Nephron progenitor cell (in vitro differentiated cells): ENCODE data around the gene CSMD2.

Experiments used
- DNase-seq: peaks from one replicate; pipeline ENCODE4 v3.0.0; 2021
- H3K27ac Mint-ChIP-seq: 2 replicates; pipeline ENCODE4 v1.8.0; 2021; ENCODE audit warnings: mild to moderate bottlenecking, moderate library complexity, mixed read lengths
- H3K27me3 Mint-ChIP-seq: 2 replicates; pipeline ENCODE4 v1.8.0; 2021; ENCODE audit warnings: mild to moderate bottlenecking, low read depth, mixed read lengths; ENCODE audit not compliant: poor library complexity
- H3K36me3 Mint-ChIP-seq: 2 replicates; pipeline ENCODE4 v1.8.0; 2021; ENCODE audit warnings: low read depth, mixed read lengths
- H3K4me1 Mint-ChIP-seq: 2 replicates; pipeline ENCODE4 v1.8.0; 2021; ENCODE audit warnings: mixed read lengths
- H3K4me3 Mint-ChIP-seq: 2 replicates; pipeline ENCODE4 v1.8.0; 2021; ENCODE audit warnings: mild to moderate bottlenecking, moderate library complexity, mixed read lengths
- H3K9me3 Mint-ChIP-seq: 2 replicates; pipeline ENCODE4 v1.8.0; 2021; ENCODE audit warnings: mild to moderate bottlenecking, moderate library complexity, mixed read lengths
- CTCF ChIP-seq: fragments of 200-600 bp; sonication (generic); IDR thresholded peaks from 2 replicates; pipeline ENCODE4 v1.5.0; 2021; ENCODE audit warnings: antibody characterized with exemption

Gene CSMD2

GRCh38 chr1:33844166-33844565 lies 320.9 kb downstream of the CSMD2 start:
- DNase-seq = no peak
- Mint-ChIP-seq H3K4me3 (no peak overlapping the region), H3K36me3 (no peaks in the 10 kb centered on the region), H3K27ac (no peak overlapping the region), H3K9me3 (no peaks in the 10 kb centered on the region), H3K4me1 (peaks cover 8% of the 10 kb centered on the region), H3K27me3 (peaks cover 7% of the 10 kb centered on the region)
- no peak for TF ChIP-seq CTCF

- Mint-ChIP-seq H3K9me3 (peaks cover 3% of the 10 kb centered on the region), H3K27ac (no peak overlapping the region), H3K4me3 (no peak overlapping the region), H3K36me3 (no peaks in the 10 kb centered on the region), H3K27me3 (peaks cover 7% of the 10 kb centered on the region), H3K4me1 (peaks cover 8% of the 10 kb centered on the region)
- no peak for TF ChIP-seq CTCF
- DNase-seq = no peak
Observed at GRCh38 chr1:33842348-33842747, 322.7 kb downstream of the CSMD2 start.

GRCh38 chr1:33841494-33841893 lies 323.5 kb downstream of the CSMD2 start:
- DNase-seq = no peak
- Mint-ChIP-seq H3K4me3 (no peak overlapping the region), H3K27me3 (peaks cover 12% of the 10 kb centered on the region), H3K9me3 (peaks cover 10% of the 10 kb centered on the region), H3K36me3 (no peaks in the 10 kb centered on the region), H3K27ac (no peak overlapping the region), H3K4me1 (peaks cover 8% of the 10 kb centered on the region)
- TF ChIP-seq CTCF = no peak

GRCh38 chr1:33837635-33838034 lies 327.4 kb downstream of the CSMD2 start:
- H3K4me1 Mint-ChIP-seq = no peaks in the 10 kb centered on the region
- TF ChIP-seq CTCF = no peak
- H3K9me3 Mint-ChIP-seq = peaks cover 26% of the 10 kb centered on the region
- no peak overlapping the region for H3K4me3 Mint-ChIP-seq
- no peaks in the 10 kb centered on the region for H3K36me3 Mint-ChIP-seq
- DNase-seq = no peak
- peaks cover 12% of the 10 kb centered on the region for H3K27me3 Mint-ChIP-seq
- H3K27ac Mint-ChIP-seq = no peak overlapping the region

GRCh38 chr1:33836911-33837310 lies 328.1 kb downstream of the CSMD2 start:
- Mint-ChIP-seq H3K9me3 (peaks cover 32% of the 10 kb centered on the region), H3K4me1 (no peaks in the 10 kb centered on the region), H3K36me3 (no peaks in the 10 kb centered on the region), H3K27me3 (peaks cover 19% of the 10 kb centered on the region), H3K27ac (peak overlapping the region; percentile 45), H3K4me3 (no peak overlapping the region)
- no peak for TF ChIP-seq CTCF
- no peak for DNase-seq

- Mint-ChIP-seq H3K27me3 (peaks cover 7% of the 10 kb centered on the region), H3K4me1 (no peaks in the 10 kb centered on the region), H3K9me3 (peaks cover 42% of the 10 kb centered on the region), H3K36me3 (peaks cover 5% of the 10 kb centered on the region), H3K27ac (no peak overlapping the region), H3K4me3 (no peak overlapping the region)
- no peak for TF ChIP-seq CTCF
- no peak for DNase-seq
Observed at GRCh38 chr1:33828654-33829053, 336.4 kb downstream of the CSMD2 start.
